ENCODE data around the gene KMT2B.
"Not testable (repeated sequence)": the region's sequence is repeated elsewhere in the genome, so short reads cannot be mapped to it uniquely, and the experiment has no call there.

The KMT2B gene

DNA sequence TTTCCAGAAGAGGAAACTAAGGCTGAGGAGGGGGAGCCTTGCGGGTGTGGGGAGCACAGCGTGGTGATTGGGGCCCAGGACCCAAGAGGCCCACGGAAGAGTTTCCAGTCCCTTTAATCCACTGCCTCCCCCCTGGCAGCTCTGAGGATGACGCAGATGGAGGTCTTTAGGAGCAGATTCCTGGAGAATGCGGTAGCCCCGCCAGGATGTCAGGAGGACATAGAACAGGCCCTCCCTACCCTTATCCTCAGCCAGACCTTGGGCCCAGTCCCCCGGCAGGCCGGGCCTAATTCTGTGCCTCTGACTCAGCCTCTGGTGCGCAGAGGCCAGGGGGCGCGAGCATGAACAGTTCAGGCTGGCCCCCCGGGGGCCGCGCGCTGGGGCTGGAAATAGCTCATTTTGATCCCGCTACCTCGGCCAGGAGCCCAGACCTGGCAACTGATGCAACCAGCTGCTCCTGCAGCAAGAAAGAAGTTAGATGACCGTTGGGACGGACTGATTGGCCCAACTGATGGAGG lies 39.5 kb downstream of the KMT2B start:
- DNase-seq (ENCODE audit: low read depth): peak; percentile 95

DNA sequence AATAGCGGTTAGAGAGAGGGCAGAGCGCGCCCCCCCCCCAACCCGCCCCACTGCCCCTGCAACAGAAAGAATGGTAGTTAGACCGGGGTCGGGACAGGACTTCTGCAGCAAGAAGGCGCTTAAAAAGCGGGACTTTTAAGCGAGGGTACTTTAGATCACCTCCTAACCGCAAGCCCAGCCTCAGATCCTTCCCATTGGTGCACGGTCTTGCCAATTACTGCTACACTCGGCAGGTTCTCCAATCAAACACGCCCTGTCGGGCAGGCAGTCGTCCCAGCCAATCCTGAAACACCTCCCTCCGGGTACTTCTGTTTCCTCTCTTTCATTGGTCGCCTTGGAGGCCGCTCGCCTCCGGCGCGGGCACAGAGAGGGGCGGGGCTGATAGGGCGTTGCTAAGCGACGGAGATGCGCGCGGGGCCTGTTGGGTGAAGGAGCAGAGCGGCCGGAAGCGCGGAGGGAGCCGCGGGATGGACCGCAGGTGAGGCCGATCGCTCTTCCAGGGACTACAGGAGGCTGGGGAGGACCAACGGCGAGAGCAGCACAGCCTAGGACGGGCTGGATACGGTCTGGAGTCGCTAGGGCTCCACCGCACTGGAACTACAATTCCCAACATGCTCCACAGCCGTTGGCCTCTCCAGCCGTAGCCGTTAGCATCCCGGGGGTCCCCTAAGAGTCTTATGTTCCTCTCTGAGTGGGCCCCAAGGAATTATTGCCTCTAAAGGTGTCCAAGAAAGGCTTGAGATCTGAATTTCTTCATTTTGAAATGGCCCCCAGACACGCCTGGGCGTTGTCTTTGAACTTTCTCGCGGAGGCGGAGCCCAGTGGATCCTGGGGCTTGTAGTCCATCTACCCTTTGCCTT lies 40.2 kb downstream of the KMT2B start, which contains the start of gene PROSER3:
Gene PROSER3, plus strand, starts transcription at position 428 of the 860 bp plus-strand sequence. Its CDS starts 40 bp downstream, at position 468.
- DNase-seq (ENCODE audit: low read depth): peak; percentile 99

DNA sequence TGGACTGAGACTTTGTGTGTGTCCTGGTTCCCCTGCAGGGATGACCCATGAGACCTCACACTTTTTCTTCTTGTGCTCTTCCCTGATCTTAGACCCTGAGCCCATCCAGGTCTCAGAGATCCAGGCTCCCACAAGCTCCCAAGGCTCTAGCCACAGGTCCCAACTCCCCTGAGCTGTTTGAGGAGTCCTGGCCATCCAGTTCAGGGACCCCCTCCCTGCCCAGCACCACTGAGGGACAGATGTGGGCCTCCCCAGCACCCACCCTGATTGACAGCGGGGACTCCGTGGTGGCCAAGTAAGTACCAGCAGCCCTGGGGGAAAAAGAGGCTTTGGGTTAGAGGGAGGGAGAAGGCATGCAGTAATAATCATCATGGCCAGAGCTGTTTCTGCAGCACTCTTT lies 41.9 kb downstream of the KMT2B start:
- no peak for DNase-seq (ENCODE audit: low read depth)

- DNase-seq (ENCODE audit: low read depth): peak; percentile 33
Observed at GRCh38 chr19:35760711-35761349, 43.0 kb downstream of the KMT2B start.

- DNase-seq (ENCODE audit: low read depth): no peak
Observed at GRCh38 chr19:35764432-35765315, 46.9 kb downstream of the KMT2B start.

DNA sequence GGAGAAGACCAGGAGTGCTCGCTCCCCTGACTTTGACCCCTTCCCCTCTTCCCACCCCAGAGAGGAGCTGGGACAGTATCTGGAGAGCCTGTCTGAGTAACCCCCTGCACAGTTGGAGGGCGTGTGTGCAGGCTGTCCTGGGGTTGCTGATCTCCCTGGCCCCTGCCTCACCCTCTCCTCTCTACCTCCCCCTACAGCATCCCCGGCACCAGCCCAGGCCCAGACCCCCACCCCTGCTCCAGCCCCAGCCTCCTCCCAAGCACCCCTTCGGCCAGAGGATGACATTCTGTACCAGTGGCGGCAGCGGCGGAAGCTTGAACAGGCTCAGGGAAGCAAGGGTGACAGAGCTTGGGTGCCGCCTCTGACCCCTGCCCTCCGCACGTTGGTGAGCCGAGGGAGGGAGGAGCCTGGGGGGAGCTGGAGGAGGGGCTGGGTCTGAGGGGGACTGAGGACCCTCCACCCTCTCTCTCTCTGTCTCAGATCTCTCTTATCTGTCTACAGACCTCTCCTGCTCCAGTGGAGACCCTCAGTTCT lies 48.8 kb downstream of the KMT2B start:
- no peak for DNase-seq (ENCODE audit: low read depth)

DNA sequence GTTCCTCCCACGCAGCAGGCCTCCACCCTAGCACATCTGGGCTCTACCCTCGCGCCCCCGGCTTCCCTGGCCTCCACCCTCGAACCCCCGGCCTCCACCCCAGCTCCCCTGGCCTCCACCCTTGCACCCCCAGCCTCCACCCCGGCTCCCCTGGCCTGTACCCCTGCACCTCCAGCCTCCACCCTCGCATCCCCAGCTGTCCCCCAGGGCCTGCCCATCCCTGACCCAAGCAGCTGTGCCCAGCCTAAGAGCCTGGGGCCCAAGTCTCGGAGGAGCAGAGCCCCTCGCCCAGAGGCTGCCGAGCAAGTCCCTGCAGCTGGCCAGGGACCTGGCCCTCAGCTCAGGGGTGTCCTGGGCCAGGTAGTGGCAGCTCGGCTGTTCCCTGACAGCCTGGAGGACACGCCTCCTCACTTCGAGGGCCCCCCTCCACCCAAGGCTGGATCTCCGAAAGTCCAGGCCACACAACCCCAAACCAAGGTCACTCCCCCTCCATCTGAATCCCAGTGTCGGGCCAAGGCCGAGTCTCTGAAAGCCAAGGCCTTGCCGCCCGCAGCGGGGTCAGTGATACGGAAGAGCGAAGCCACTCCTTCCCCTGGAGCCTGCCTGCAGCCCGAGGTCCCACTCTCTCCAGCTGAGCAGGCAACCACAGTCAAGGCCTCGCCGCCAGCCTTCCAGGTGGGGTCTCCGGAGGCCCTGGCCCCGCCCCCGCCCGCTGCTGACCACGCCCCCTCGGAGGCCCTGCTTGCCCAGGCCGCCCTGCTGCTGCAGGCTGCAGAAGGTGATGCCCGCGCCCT lies 49.7 kb downstream of the KMT2B start:
- no peak for DNase-seq (ENCODE audit: low read depth)

DNA sequence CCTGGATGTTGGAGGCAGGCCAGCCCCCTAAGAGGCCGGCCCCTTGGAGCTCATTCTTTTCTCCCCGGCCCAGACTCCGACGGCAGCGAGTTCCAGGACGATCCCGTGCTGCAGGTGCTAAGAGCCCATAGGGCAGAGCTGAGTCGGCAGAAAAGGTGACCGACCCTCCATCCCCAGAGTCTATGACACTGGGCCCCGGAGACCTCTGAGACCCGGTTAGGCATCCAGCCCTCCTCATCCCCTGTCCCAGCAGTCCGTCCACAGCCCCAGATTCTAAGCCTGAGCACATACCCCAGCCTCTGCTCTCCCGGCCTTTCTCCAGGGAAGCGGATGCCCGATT lies 50.2 kb downstream of the KMT2B start:
- DNase-seq (ENCODE audit: low read depth): no peak

DNA sequence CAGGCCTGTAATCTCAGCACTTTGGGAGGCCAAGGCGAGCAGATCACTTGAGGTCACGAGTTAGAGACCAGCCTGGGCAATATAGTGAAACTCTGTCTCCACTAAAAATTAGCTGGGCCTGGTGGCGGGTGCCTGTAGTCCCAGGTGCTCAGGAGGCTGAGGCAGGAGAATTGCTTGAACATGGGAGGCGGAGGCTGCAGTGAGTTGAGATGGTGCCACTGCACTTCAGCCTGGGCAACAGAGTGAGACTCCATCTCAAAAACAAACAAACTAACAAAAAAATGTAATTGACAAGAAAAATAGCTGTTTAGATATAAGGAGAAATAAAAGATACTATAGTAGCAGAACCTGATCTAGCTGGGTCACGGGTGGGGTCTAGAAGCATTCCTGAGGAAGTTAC lies 54.6 kb downstream of the KMT2B start:
- not testable (repeated sequence) for DNase-seq (ENCODE audit: low read depth)

- no peak for DNase-seq (ENCODE audit: low read depth)
Observed at GRCh38 chr19:35773020-35773806, 55.4 kb downstream of the KMT2B start.

- no peak for DNase-seq (ENCODE audit: low read depth)
Observed at GRCh38 chr19:35774274-35775045, 56.7 kb downstream of the KMT2B start.

- no peak for DNase-seq (ENCODE audit: low read depth)
Observed at GRCh38 chr19:35775046-35775297, 57.2 kb downstream of the KMT2B start.

GRCh38 chr19:35775298-35776101 lies 57.7 kb downstream of the KMT2B start, which contains the start of gene ARHGAP33:
ARHGAP33 (plus strand) TSS chr19:35775564; CDS start chr19:35775659, 95 bp downstream.
- DNase-seq (ENCODE audit: low read depth): peak; percentile 97

DNA sequence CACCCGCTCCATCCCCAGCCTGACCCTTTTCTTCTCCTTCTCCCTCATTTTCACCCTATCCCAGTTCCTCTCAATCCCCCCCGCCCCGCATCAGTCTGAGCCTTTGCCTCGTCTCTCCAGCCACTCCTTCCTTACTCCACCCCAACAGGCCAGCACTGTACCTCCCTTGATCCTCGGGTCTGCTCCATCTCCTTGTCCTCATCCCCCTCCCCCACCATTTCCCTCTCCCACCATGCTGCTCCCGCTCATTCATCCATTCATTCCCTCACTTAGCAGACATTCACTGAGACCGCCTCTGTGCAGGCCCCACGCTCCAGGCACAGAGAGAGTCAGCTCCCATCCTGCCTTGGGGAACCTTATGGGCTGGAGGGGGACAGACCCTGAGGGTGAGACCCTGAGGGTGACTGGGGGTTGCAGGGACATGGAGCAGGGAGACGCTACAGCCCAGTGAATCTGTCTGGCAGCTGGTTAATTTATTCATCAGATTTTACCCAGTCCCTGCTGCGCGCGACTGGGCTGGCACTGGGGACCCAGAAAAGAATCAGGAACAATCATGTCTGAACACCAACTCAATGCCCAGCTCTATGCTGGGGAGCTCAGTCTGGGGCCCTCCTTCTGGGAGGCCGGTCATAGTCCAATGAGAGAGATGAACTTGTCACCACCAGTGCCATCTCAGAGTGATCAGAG lies 58.4 kb downstream of the KMT2B start:
- no peak for DNase-seq (ENCODE audit: low read depth)

- DNase-seq (ENCODE audit: low read depth): no peak
Observed at GRCh38 chr19:35777086-35777841, 59.5 kb downstream of the KMT2B start.

GRCh38 chr19:35777961-35778360 lies 60.2 kb downstream of the KMT2B start:
- DNase-seq (ENCODE audit: low read depth): no peak

- DNase-seq (ENCODE audit: low read depth): no peak
Observed at GRCh38 chr19:35779033-35779432, 61.2 kb downstream of the KMT2B start.

DNA sequence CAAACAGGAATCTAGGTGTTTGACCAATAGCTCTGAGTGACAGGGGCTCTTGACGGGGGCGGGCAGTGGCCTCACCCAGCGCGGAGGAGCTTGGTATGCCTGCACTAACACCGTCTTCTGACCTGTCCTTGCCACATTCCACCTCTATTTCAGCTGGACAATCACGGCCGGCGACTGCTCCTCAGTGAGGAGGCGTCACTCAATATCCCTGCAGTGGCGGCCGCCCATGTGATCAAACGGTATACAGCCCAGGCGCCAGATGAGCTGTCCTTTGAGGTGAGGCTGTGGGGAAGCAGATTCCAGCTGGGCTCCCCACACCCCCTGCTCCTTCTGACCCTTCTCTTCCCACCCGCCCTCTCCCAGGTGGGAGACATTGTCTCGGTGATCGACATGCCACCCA lies 62.3 kb downstream of the KMT2B start:
- no peak for DNase-seq (ENCODE audit: low read depth)

Data from EH (cell line).